Adipocyte (in vitro differentiated cells): ENCODE results near the gene MEX3A.

Source experiments
- DNase-seq: peaks from one replicate; pipeline ENCODE4 v3.0.0-alpha.2; 2015; ENCODE audit warnings: low read depth
- H3K27me3 ChIP-seq: replicated peaks from 2 replicates; pipeline ENCODE4 v1.7.0; 2013; ENCODE audit warnings: mild to moderate bottlenecking, low read length, moderate library complexity; ENCODE audit not compliant: control insufficient read depth, insufficient read depth
- H3K36me3 ChIP-seq: 2 replicates; pipeline ENCODE4 v1.7.0; 2013; ENCODE audit warnings: low read length, mild to moderate bottlenecking, moderate library complexity; ENCODE audit not compliant: control insufficient read depth, insufficient read depth, severe bottlenecking
- H3K4me1 ChIP-seq: 2 replicates; pipeline ENCODE4 v1.7.0; 2013; ENCODE audit warnings: mild to moderate bottlenecking, low read length, moderate library complexity; ENCODE audit not compliant: control insufficient read depth, insufficient read depth
- H3K4me3 ChIP-seq: 2 replicates; pipeline ENCODE4 v1.7.0; 2013; ENCODE audit warnings: mild to moderate bottlenecking, low read length, moderate library complexity
- H3K9ac ChIP-seq: 2 replicates; pipeline ENCODE4 v1.7.0; 2013; ENCODE audit warnings: mild to moderate bottlenecking, low read length, moderate library complexity
- H3K9me3 ChIP-seq: 2 replicates; pipeline ENCODE4 v1.7.0; 2013; ENCODE audit warnings: mild to moderate bottlenecking, low read length, moderate library complexity; ENCODE audit not compliant: control insufficient read depth

The MEX3A gene

GRCh38 chr1:156108664-156109241, 26.5 kb upstream of the MEX3A start:
- no peak for DNase-seq
- Histone ChIP-seq H3K9me3 (no peaks in the 10 kb centered on the region), H3K36me3 (no peaks in the 10 kb centered on the region), H3K4me3 (no peak overlapping the region), H3K27me3 (no peaks in the 10 kb centered on the region), H3K4me1 (peaks cover 69% of the 10 kb centered on the region), H3K9ac (no peak overlapping the region)

DNA sequence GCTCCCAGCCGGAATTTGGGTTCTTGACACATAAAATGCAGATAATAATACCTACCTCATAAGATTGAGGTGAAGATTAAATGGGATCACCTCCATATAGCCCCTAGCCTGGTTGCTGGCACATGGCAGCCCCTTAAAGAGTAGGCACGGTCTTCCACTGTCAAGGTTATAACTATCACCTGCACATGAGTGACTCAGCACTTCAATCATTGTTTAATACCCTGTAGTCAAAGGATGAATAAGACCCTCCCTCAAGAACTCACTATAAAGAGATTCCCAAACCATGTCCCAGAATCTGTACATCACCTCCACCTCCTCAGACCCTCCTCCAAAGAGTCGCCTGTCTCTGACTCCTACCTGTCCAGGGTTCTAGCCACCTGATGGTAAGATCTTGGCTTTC, 25.8 kb upstream of the MEX3A start:
- Histone ChIP-seq H3K9me3 (no peaks in the 10 kb centered on the region), H3K4me1 (peaks cover 69% of the 10 kb centered on the region), H3K27me3 (no peaks in the 10 kb centered on the region), H3K4me3 (no peak overlapping the region), H3K9ac (no peak overlapping the region), H3K36me3 (no peaks in the 10 kb centered on the region)
- no peak for DNase-seq

- peak; percentile 71 for DNase-seq
- no peaks in the 10 kb centered on the region for H3K36me3 ChIP-seq
- H3K9me3 ChIP-seq = no peaks in the 10 kb centered on the region
- H3K9ac ChIP-seq = peak overlapping the region; percentile 61
- no peak overlapping the region for H3K4me3 ChIP-seq
- H3K4me1 ChIP-seq = peaks cover 75% of the 10 kb centered on the region
- no peaks in the 10 kb centered on the region for H3K27me3 ChIP-seq
Measured at GRCh38 chr1:156106624-156107488, 24.6 kb upstream of the MEX3A start.

GRCh38 chr1:156104861-156105832, 22.9 kb upstream of the MEX3A start:
- H3K9ac ChIP-seq = peak overlapping the region; percentile 85
- H3K4me3 ChIP-seq = peak overlapping the region; percentile 74
- H3K36me3 ChIP-seq = no peaks in the 10 kb centered on the region
- peak; percentile 74 for DNase-seq
- H3K27me3 ChIP-seq = no peaks in the 10 kb centered on the region
- H3K4me1 ChIP-seq = peaks cover 77% of the 10 kb centered on the region
- no peaks in the 10 kb centered on the region for H3K9me3 ChIP-seq

- H3K4me1 ChIP-seq = peaks cover 74% of the 10 kb centered on the region
Measured at GRCh38 chr1:156104065-156104810, 22.0 kb upstream of the MEX3A start.

DNA sequence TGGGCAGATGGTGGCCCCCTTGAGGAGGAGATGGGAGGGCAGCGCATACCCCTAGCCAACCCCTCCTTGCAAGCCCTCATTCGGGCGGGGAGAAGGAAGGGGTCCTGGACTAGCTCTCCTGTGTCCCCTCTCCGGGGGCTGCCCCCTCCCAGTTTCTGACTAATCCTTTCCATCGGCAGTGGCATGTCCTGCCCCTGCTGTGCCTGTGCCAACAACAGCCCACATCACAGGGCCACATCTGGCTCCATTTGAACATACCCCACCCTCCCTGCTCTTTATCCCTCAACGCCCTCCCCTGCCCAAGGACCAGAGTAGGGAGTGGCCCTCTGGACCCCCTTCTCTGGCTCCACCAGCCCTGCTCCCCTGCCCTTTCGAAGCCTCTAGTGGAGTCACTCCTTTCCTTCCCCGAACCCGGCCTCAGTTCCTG, 21.3 kb upstream of the MEX3A start:
- peak; percentile 79 for DNase-seq
- Histone ChIP-seq H3K27me3 (no peaks in the 10 kb centered on the region), H3K4me1 (peaks cover 69% of the 10 kb centered on the region), H3K9me3 (no peaks in the 10 kb centered on the region), H3K9ac (peak overlapping the region; percentile 80), H3K36me3 (no peaks in the 10 kb centered on the region), H3K4me3 (peak overlapping the region; percentile 59)

More at GRCh38 chr1:156104065-156104810, 22.0 kb upstream of the MEX3A start:
- Histone ChIP-seq H3K4me3 (peak overlapping the region; percentile 59), H3K9ac (peak overlapping the region; percentile 80), H3K9me3 (no peaks in the 10 kb centered on the region), H3K27me3 (no peaks in the 10 kb centered on the region), H3K36me3 (no peaks in the 10 kb centered on the region)
- DNase-seq = peak; percentile 92

DNA sequence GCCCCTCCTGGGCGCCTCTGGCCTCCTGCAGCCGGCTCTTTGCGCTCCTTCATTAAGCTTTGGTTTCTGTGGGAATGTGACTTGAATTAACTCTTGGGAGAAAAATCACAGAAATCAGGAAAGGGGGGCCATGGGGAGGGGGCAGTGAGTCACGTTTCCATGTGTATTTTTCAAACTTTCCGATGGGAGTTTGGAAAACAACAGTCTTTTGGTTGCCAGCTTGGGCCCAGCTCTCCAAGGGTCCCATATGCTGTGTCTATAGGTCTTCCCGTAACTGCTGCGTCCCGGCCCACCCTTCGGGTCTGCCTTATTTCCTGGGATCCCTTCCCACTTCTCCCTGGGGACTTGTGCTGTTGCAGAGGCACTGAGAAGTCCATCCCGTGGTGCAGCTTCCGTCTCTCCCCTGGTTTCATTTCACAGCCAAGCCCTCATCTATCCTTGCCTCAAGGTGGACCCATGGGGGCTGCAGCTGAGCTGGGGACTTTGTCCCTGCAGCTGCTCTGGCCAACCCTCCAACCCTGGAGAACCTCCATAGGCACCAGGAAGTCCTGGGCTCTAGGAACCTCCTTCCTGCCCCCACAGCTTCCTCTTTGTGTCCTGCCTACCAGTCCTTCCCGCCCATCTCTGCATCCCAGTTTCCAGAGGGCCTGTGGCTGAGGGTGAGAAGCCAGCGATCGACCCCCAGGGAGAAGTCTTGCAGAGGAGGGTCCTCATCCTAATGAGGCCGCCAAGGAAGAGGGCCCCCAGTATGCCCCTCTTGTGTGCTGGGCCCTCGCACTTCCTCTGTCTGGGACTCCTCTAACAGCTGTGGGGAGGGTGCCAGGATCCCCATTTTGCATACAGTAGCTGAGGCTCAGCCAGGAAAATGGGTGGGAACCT, 20.6 kb upstream of the MEX3A start:
- DNase-seq = peak; percentile 63
- H3K4me1 ChIP-seq = peaks cover 62% of the 10 kb centered on the region

GRCh38 chr1:156101880-156102279, 19.6 kb upstream of the MEX3A start:
- no peaks in the 10 kb centered on the region for H3K27me3 ChIP-seq
- DNase-seq = no peak
- no peak overlapping the region for H3K9ac ChIP-seq
- H3K4me3 ChIP-seq = no peak overlapping the region
- peaks cover 61% of the 10 kb centered on the region for H3K4me1 ChIP-seq
- no peaks in the 10 kb centered on the region for H3K9me3 ChIP-seq
- H3K36me3 ChIP-seq = no peaks in the 10 kb centered on the region

More for the DNA sequence above, 20.6 kb upstream of the MEX3A start:
- no peaks in the 10 kb centered on the region for H3K27me3 ChIP-seq
- peak overlapping the region; percentile 80 for H3K9ac ChIP-seq
- H3K36me3 ChIP-seq = no peaks in the 10 kb centered on the region
- H3K9me3 ChIP-seq = no peaks in the 10 kb centered on the region
- peak overlapping the region; percentile 59 for H3K4me3 ChIP-seq

DNA sequence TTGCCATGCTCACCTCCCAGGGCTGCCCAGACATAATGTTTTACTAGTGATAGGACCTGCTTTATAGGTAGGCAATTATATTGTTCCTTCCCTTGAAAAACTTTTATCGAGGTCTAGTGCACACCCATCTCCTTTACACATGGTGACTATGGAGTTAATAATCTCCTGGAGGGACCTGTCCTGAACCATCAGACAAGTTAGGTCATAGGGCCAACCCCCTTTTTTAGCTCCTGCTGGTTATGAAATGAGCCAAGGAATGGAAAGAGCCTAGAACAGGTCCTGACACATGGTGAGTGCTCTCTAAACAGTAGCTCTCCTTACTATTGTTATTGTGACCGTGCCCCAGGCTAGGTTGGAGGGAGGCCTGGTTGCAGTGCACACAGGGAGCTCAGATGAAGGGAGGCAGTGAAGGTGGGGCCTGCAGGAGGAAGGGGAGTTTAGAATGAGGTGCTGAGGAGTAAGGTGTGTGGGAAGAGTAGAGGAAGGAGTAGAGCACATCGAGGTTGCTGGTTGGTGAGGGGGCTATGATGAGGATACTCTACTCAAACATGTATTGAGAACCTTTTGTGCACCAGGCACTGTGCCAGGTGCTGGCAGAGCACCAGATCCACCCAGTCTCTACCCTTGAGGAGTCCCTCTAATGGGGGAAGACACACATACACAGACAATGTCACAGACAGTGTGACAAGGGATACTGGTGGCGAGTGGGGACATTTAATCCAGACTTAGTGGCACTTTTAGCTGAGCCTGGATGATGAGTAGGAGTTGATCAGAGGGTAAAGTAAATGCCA, 18.1 kb upstream of the MEX3A start:
- no peak overlapping the region for H3K9ac ChIP-seq
- no peaks in the 10 kb centered on the region for H3K27me3 ChIP-seq
- peaks cover 59% of the 10 kb centered on the region for H3K4me1 ChIP-seq
- H3K4me3 ChIP-seq = no peak overlapping the region
- no peaks in the 10 kb centered on the region for H3K9me3 ChIP-seq
- no peak for DNase-seq
- H3K36me3 ChIP-seq = no peaks in the 10 kb centered on the region
